K562 (cell line): ENCODE measurements around the gene TCF4. TPM values are rescaled to one million over a fixed set of nuclear protein-coding genes. Genes with fewer than 3 reads are reported as not detected.

Source experiments
- STAT5B ChIP-seq: fragments of 250-450 bp; sonication (Bioruptor Pico); IDR thresholded peaks from 2 replicates; pipeline ENCODE4 v1.8.0; 2021; ENCODE audit warnings: mild to moderate bottlenecking, inconsistent platforms
- polyA plus RNA-seq, 8 experiments: library from polyadenylated mRNA; depleted of rRNA in 4 of 8; stranded (reverse) in 5 of 8; unstranded in 3 of 8; fragments of >200 nt; fragmentation: Nextera tagmentation in 2 of 8; fragmentation: Illumina TruSeq in 1 of 8; extraction: Ambion mirVana in 2 of 8; extraction: Trizol in 1 of 8; gene quantifications; 2 replicates each; pipeline versions ENCODE4 v1.2.1 to v1.2.3, GENCODE V29; 2011 to 2014; ENCODE audit warnings: inconsistent platforms in 1 of 8, missing spikeins in 1 of 8
- total RNA-seq, 7 experiments: library from RNA; depleted of rRNA in 6 of 7; stranded (reverse); fragments of >200 nt in 6 of 7; fragmentation: Illumina TruSeq in 2 of 7; extraction: Trizol in 2 of 7; gene quantifications; 2 replicates each; pipeline versions ENCODE4 v1.2.1 to v1.2.3, GENCODE V29; 2011 to 2021; ENCODE audit warnings: low replicate concordance in 1 of 7
- TF ChIP-seq, protein P1 (sequence below), 2 experiments: fragments of 450-650 bp; formaldehyde crosslinking in 1 of 2; IDR thresholded peaks; 2 replicates each; pipeline versions ENCODE4 v1.4.0 to v1.6.1; 2014 to 2020; ENCODE audit warnings: mild to moderate bottlenecking in 2 of 2, borderline replicate concordance in 1 of 2, low read depth in 1 of 2

TCF4 gene
- total and polyA plus RNA-seq, 9 of the 15 experiments (the other 6 are each of a cell fraction or from before 2014, with no cell fraction given): 4.8 to 24.7 (median 15.2) TPM

DNA sequence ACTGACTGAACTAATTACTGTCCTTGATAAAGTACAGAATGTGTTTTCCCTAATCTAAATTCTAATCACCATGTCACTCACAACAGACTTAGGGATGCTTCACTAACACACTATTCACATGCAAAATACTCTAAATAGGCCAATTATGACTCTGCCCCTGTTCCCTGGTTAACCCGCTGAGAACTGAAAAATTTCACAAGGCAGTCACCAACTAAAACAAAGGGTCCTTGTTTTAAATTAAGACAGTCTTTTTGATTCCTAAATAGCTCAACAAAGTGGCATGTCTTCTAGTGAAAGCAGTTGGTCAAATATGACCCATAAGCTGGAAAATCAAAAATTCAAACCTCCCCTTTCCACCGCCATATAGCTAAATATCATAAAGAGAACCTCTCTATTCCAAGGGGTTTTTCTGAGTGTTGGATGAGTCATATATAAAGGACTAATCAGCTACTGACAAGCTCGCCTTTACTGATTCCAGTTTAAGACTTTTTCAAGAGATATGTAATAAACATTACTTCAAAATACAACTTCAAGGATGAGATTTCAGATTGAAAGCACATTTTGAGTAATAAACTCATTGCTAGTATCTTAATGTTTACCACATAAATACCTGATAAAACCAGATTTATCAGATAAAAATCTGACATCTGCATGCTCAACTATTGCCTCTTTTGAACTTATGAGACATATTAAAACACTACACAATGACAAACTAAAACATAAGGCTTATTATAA lies 235.8 kb downstream of the TCF4 start (continued):
- TF ChIP-seq, protein P1, sequence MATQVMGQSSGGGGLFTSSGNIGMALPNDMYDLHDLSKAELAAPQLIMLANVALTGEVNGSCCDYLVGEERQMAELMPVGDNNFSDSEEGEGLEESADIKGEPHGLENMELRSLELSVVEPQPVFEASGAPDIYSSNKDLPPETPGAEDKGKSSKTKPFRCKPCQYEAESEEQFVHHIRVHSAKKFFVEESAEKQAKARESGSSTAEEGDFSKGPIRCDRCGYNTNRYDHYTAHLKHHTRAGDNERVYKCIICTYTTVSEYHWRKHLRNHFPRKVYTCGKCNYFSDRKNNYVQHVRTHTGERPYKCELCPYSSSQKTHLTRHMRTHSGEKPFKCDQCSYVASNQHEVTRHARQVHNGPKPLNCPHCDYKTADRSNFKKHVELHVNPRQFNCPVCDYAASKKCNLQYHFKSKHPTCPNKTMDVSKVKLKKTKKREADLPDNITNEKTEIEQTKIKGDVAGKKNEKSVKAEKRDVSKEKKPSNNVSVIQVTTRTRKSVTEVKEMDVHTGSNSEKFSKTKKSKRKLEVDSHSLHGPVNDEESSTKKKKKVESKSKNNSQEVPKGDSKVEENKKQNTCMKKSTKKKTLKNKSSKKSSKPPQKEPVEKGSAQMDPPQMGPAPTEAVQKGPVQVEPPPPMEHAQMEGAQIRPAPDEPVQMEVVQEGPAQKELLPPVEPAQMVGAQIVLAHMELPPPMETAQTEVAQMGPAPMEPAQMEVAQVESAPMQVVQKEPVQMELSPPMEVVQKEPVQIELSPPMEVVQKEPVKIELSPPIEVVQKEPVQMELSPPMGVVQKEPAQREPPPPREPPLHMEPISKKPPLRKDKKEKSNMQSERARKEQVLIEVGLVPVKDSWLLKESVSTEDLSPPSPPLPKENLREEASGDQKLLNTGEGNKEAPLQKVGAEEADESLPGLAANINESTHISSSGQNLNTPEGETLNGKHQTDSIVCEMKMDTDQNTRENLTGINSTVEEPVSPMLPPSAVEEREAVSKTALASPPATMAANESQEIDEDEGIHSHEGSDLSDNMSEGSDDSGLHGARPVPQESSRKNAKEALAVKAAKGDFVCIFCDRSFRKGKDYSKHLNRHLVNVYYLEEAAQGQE (IDR thresholded peaks at IDR 0.05; ENCODE audit: borderline replicate concordance): no peak
- TF ChIP-seq, protein P1 (CRISPR knock-in tag; IDR thresholded peaks at IDR 0.05; ENCODE audit: low read depth): no peak
- no peak for TF ChIP-seq STAT5B (CRISPR knock-in tag)
- TF ChIP-seq, all 486 proteins: peak for 2
